Measurements from ENCODE around the gene BCL2.

DNA sequence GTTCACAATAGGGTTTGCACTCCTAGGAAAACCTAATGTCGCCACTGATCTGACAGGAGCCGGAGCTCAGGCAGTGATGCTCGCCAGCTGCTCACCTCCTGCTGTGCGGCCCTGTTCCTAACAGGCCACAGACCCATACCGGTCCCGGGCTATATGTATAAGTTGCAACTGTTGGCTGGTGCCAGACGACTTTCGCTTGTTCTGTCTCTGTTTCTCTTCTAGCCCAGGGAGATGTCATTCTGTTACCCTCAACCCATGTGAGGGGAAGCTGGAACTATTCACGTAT, 170.3 kb downstream of the BCL2 start:
- TF ChIP-seq, protein P1, sequence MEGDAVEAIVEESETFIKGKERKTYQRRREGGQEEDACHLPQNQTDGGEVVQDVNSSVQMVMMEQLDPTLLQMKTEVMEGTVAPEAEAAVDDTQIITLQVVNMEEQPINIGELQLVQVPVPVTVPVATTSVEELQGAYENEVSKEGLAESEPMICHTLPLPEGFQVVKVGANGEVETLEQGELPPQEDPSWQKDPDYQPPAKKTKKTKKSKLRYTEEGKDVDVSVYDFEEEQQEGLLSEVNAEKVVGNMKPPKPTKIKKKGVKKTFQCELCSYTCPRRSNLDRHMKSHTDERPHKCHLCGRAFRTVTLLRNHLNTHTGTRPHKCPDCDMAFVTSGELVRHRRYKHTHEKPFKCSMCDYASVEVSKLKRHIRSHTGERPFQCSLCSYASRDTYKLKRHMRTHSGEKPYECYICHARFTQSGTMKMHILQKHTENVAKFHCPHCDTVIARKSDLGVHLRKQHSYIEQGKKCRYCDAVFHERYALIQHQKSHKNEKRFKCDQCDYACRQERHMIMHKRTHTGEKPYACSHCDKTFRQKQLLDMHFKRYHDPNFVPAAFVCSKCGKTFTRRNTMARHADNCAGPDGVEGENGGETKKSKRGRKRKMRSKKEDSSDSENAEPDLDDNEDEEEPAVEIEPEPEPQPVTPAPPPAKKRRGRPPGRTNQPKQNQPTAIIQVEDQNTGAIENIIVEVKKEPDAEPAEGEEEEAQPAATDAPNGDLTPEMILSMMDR (IDR thresholded peaks at IDR 0.05), result no peak
- TF ChIP-seq POLR2A (IDR thresholded peaks at IDR 0.05), result no peak
- TF ChIP-seq POLR2AphosphoS5 (IDR thresholded peaks at IDR 0.05), result no peak

Data from prostate gland (tissue), 2 donors.